Measurements from ENCODE around the gene PKIB. TPM values are rescaled to one million over a fixed set of nuclear protein-coding genes. Genes with fewer than 3 reads are reported as not detected.

Gene PKIB
- total and polyA plus RNA-seq, 9 donors, result 0.36 to 2.7 (median 0.98) TPM; not detected in 1

GRCh38 chr6:122651031-122651430 is 40.8 kb downstream of the PKIB start:
- Histone ChIP-seq H3K4me1 (ENCODE audit: insufficient read depth) (no peaks in the 10 kb centered on the region), H3K27me3 (no peaks in the 10 kb centered on the region), H3K4me3 (no peak overlapping the region), H3K9me3 (no peaks in the 10 kb centered on the region), H3K36me3 (no peaks in the 10 kb centered on the region), H3K27ac (no peak overlapping the region)
- no peak for DNase-seq
- no peak for TF ChIP-seq CTCF (IDR thresholded peaks at IDR 0.05)
- TF ChIP-seq POLR2A (IDR thresholded peaks at IDR 0.05), result no peak
- TF ChIP-seq EP300 (IDR thresholded peaks at IDR 0.05), result no peak
- intact Hi-C loops (cut with DNase I), result no loop called here
- 67 to 76% (median 69%) methylated on average over 3 of the region's 3 CpGs for WGBS, 3 donors

GRCh38 chr6:122651604-122652003 is 41.4 kb downstream of the PKIB start:
- Histone ChIP-seq H3K4me1 (ENCODE audit: insufficient read depth) (no peaks in the 10 kb centered on the region), H3K4me3 (no peak overlapping the region), H3K36me3 (no peaks in the 10 kb centered on the region), H3K27me3 (no peaks in the 10 kb centered on the region), H3K9me3 (no peaks in the 10 kb centered on the region), H3K27ac (no peak overlapping the region)
- no peak for TF ChIP-seq EP300 (IDR thresholded peaks at IDR 0.05)
- no peak for TF ChIP-seq POLR2A (IDR thresholded peaks at IDR 0.05)
- no peak for TF ChIP-seq CTCF (IDR thresholded peaks at IDR 0.05)
- intact Hi-C loops (cut with DNase I), result no loop called here
- no peak for DNase-seq

GRCh38 chr6:122652431-122652830 is 42.2 kb downstream of the PKIB start:
- TF ChIP-seq CTCF (IDR thresholded peaks at IDR 0.05), result no peak
- no peak for TF ChIP-seq POLR2A (IDR thresholded peaks at IDR 0.05)
- no peak for TF ChIP-seq EP300 (IDR thresholded peaks at IDR 0.05)
- Histone ChIP-seq H3K4me1 (ENCODE audit: insufficient read depth) (no peaks in the 10 kb centered on the region), H3K36me3 (no peaks in the 10 kb centered on the region), H3K9me3 (no peaks in the 10 kb centered on the region), H3K4me3 (no peak overlapping the region), H3K27me3 (no peaks in the 10 kb centered on the region), H3K27ac (no peak overlapping the region)
- no peak for DNase-seq
- 89 to 94% (median 92%) methylated on average over 2 of the region's 2 CpGs for WGBS, 3 donors
- intact Hi-C loops (cut with DNase I), result no loop called here

DNA sequence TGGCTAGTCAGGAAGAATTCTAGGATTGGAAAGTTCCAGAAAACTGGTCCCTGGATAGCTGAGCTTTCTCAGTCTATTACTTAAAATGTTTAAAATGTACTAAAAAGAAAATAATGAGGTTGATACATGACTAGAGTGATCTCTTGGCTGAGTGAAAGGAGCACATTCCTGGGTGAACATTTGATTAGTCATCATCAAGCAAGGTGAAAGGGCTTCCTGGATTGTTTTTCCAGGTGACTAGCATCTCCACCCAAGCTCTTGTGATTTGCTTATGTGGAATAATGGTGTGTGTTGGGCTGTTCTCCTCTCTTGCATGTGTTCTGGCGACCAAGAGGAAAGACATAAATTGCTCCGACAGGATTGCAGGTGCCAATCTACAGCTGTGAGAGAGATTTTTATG is 42.9 kb downstream of the PKIB start:
- no peak overlapping the region for H3K27ac ChIP-seq
- TF ChIP-seq EP300 (IDR thresholded peaks at IDR 0.05) (no peak), POLR2A (IDR thresholded peaks at IDR 0.05) (no peak), CTCF (IDR thresholded peaks at IDR 0.05) (no peak)
- DNase-seq, result no peak
- 62 to 86% (median 66%) methylated on average over 2 of the region's 2 CpGs for WGBS, 3 donors
- H3K9me3 ChIP-seq, result no peaks in the 10 kb centered on the region
- H3K27me3 ChIP-seq, result no peaks in the 10 kb centered on the region
- intact Hi-C loops (cut with DNase I), result no loop called here
- no peaks in the 10 kb centered on the region for H3K36me3 ChIP-seq
- H3K4me1 ChIP-seq (ENCODE audit: insufficient read depth), result no peaks in the 10 kb centered on the region
- H3K4me3 ChIP-seq, result no peak overlapping the region

- intact Hi-C loops (cut with DNase I), result no loop called here
- H3K27ac ChIP-seq, result no peak overlapping the region
- no peaks in the 10 kb centered on the region for H3K36me3 ChIP-seq
- no peak for DNase-seq
- no peaks in the 10 kb centered on the region for H3K4me1 ChIP-seq (ENCODE audit: insufficient read depth)
- H3K9me3 ChIP-seq, result no peaks in the 10 kb centered on the region
- no peak overlapping the region for H3K4me3 ChIP-seq
- TF ChIP-seq EP300 (IDR thresholded peaks at IDR 0.05), result no peak
- no peak for TF ChIP-seq CTCF (IDR thresholded peaks at IDR 0.05)
- TF ChIP-seq POLR2A (IDR thresholded peaks at IDR 0.05), result no peak
- WGBS, 3 donors, result 72 to 79% (median 73%) methylated on average over 2 of the region's 2 CpGs
- H3K27me3 ChIP-seq, result no peaks in the 10 kb centered on the region
These were observed 43.8 kb downstream of the PKIB start for GRCh38 chr6:122654012-122654411.

Data from ovary (tissue), 9 donors.